OCI-LY1 (cell line): ENCODE data around the gene MTOR.

Source experiments
- H2AFZ ChIP-seq: fragments of 200-600 bp; sonication (generic), shearing (Covaris generic); 2 replicates; pipeline ENCODE4 v1.6.0; 2014; ENCODE audit warnings: antibody characterized with exemption, mild to moderate bottlenecking, low read length
- H3F3A ChIP-seq: fragments of 200-600 bp; sonication (generic), shearing (Covaris generic); 2 replicates; pipeline ENCODE4 v1.6.0; 2014; ENCODE audit warnings: mild to moderate bottlenecking, antibody characterized with exemption, low read length, moderate library complexity; ENCODE audit not compliant: insufficient read depth
- H3K27ac ChIP-seq: fragments of 200-600 bp; sonication (generic); 2 replicates; pipeline ENCODE4 v1.5.1; 2014; ENCODE audit warnings: low read length, mixed run types, mild to moderate bottlenecking, low read depth; ENCODE audit not compliant: poor library complexity, severe bottlenecking
- H3K27me3 ChIP-seq: fragments of 200-600 bp; sonication (generic); 2 replicates; pipeline ENCODE4 v1.6.0; 2014; ENCODE audit warnings: antibody characterized with exemption, mild to moderate bottlenecking, low read length, moderate library complexity; ENCODE audit not compliant: insufficient read depth
- H3K36me3 ChIP-seq: fragments of 200-600 bp; sonication (generic); 2 replicates; pipeline ENCODE4 v1.6.1; 2014; ENCODE audit warnings: mild to moderate bottlenecking, antibody characterized with exemption, low read length, moderate library complexity, mixed read lengths; ENCODE audit not compliant: insufficient read depth
- H3K4me1 ChIP-seq: fragments of 200-600 bp; sonication (generic); 2 replicates; pipeline ENCODE4 v1.5.1; 2014; ENCODE audit warnings: mild to moderate bottlenecking, low read length, moderate library complexity; ENCODE audit not compliant: insufficient read depth, severe bottlenecking
- H3K4me2 ChIP-seq: fragments of 200-600 bp; sonication (generic), shearing (Covaris generic); 2 replicates; pipeline ENCODE4 v1.6.1; 2014; ENCODE audit warnings: low read length
- H3K4me3 ChIP-seq: fragments of 200-600 bp; sonication (generic); 2 replicates; pipeline ENCODE4 v1.5.1; 2014; ENCODE audit warnings: low read length, low read depth, mild to moderate bottlenecking, mixed read lengths; ENCODE audit not compliant: poor library complexity, severe bottlenecking
- H3K79me2 ChIP-seq: fragments of 200-600 bp; shearing (Covaris generic); 2 replicates; pipeline ENCODE4 v1.6.1; 2016; ENCODE audit warnings: mixed run types, low read length, mixed read lengths; ENCODE audit not compliant: insufficient read depth
- H3K9ac ChIP-seq: fragments of 200-600 bp; sonication (generic), shearing (Covaris generic); 2 replicates; pipeline ENCODE4 v1.6.1; 2014; ENCODE audit warnings: mild to moderate bottlenecking, low read length, mixed read lengths
- H3K9me2 ChIP-seq: fragments of 200-600 bp; sonication (generic), shearing (Covaris generic); 2 replicates; pipeline ENCODE4 v1.6.1; 2014; ENCODE audit warnings: low read depth, mild to moderate bottlenecking, low read length, mixed read lengths
- H3K9me3 ChIP-seq: fragments of 200-600 bp; shearing (Covaris generic); 2 replicates; pipeline ENCODE4 v1.6.1; 2014; ENCODE audit warnings: low read length, mixed read lengths
- H4K20me1 ChIP-seq: fragments of 200-600 bp; sonication (generic), shearing (Covaris generic); 2 replicates; pipeline ENCODE4 v1.6.0; 2016; ENCODE audit warnings: mild to moderate bottlenecking, low read length; ENCODE audit not compliant: insufficient read depth
- EZH2 ChIP-seq: fragments of 200-600 bp; sonication (generic), shearing (Covaris generic); IDR thresholded peaks from 2 replicates; pipeline ENCODE4 v1.8.0; 2017; ENCODE audit warnings: borderline replicate concordance, mixed run types, mild to moderate bottlenecking, antibody characterized with exemption, low read length, moderate library complexity, mixed read lengths
- TF ChIP-seq, protein P1 (sequence below): fragments of 200-600 bp; sonication (generic), shearing (Covaris generic); IDR thresholded peaks from 2 replicates; pipeline ENCODE4 v1.5.1; 2017; ENCODE audit warnings: mild to moderate bottlenecking, antibody characterized with exemption, low read length, moderate library complexity, mixed read lengths

MTOR gene

GRCh38 chr1:11153184-11153583, 109.2 kb downstream of the MTOR start:
- no peak overlapping the region for H2AFZ ChIP-seq
- H3K9ac ChIP-seq = no peak overlapping the region
- no peaks in the 10 kb centered on the region for H3F3A ChIP-seq
- no peak overlapping the region for H3K27ac ChIP-seq
- TF ChIP-seq, protein P1, sequence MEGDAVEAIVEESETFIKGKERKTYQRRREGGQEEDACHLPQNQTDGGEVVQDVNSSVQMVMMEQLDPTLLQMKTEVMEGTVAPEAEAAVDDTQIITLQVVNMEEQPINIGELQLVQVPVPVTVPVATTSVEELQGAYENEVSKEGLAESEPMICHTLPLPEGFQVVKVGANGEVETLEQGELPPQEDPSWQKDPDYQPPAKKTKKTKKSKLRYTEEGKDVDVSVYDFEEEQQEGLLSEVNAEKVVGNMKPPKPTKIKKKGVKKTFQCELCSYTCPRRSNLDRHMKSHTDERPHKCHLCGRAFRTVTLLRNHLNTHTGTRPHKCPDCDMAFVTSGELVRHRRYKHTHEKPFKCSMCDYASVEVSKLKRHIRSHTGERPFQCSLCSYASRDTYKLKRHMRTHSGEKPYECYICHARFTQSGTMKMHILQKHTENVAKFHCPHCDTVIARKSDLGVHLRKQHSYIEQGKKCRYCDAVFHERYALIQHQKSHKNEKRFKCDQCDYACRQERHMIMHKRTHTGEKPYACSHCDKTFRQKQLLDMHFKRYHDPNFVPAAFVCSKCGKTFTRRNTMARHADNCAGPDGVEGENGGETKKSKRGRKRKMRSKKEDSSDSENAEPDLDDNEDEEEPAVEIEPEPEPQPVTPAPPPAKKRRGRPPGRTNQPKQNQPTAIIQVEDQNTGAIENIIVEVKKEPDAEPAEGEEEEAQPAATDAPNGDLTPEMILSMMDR = no peak
- no peak for TF ChIP-seq EZH2
- no peaks in the 10 kb centered on the region for H3K27me3 ChIP-seq
- H3K9me3 ChIP-seq = no peaks in the 10 kb centered on the region
- no peaks in the 10 kb centered on the region for H3K79me2 ChIP-seq
- no peaks in the 10 kb centered on the region for H4K20me1 ChIP-seq
- H3K4me3 ChIP-seq = no peak overlapping the region
- no peak overlapping the region for H3K4me2 ChIP-seq
- peaks cover 5% of the 10 kb centered on the region for H3K4me1 ChIP-seq
- H3K9me2 ChIP-seq = no peaks in the 10 kb centered on the region
- H3K36me3 ChIP-seq = peaks cover 71% of the 10 kb centered on the region

- no peaks in the 10 kb centered on the region for H3F3A ChIP-seq
- no peak overlapping the region for H3K9ac ChIP-seq
- no peaks in the 10 kb centered on the region for H3K79me2 ChIP-seq
- H3K36me3 ChIP-seq = peaks cover 73% of the 10 kb centered on the region
- H3K27me3 ChIP-seq = no peaks in the 10 kb centered on the region
- no peaks in the 10 kb centered on the region for H3K9me2 ChIP-seq
- no peaks in the 10 kb centered on the region for H4K20me1 ChIP-seq
- TF ChIP-seq, protein P1 = no peak
- no peak for TF ChIP-seq EZH2
- H3K9me3 ChIP-seq = no peaks in the 10 kb centered on the region
- no peak overlapping the region for H2AFZ ChIP-seq
- H3K27ac ChIP-seq = no peak overlapping the region
- H3K4me2 ChIP-seq = no peak overlapping the region
- peaks cover 1% of the 10 kb centered on the region for H3K4me1 ChIP-seq
- no peak overlapping the region for H3K4me3 ChIP-seq
Measured at GRCh38 chr1:11152755-11153154, 109.6 kb downstream of the MTOR start.

DNA sequence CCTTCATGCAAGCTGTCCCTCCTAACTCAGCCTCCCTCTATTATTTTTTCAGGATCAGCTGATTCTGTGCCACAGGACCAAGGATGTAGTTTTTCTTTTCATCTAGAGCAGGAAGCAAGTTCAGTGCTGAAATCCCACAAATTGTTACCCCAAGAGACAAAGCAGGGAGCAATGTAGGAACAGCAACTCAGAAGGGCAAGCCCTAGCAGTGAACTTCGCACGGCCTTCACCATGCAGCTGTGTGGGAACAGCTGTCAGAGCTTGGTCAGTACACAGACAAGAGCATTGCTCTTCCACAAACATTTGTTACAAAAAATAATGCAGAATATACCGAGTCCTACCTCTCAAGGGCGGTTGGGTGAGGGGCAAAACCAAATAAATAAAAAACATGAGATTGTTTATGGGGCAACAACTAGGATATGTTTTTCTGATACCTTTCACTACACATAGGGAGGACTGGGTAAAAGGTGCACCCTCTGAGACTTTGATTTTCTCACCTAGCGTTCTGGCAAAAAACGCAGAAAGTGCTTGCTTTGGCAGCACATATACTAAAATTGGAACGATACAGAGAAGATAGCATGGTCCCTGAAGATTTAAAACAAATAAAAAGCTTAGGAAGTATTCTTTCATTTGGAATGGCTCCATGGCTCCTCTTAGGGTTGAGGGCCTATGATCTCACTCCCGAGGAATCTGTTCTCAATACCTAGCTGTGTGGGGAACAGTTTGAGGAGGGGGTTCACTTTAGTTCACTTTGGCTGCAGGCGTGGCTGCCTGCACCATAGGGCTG, 110.3 kb downstream of the MTOR start:
- no peaks in the 10 kb centered on the region for H3K9me2 ChIP-seq
- H4K20me1 ChIP-seq = no peaks in the 10 kb centered on the region
- H3K4me3 ChIP-seq = no peak overlapping the region
- H3K4me1 ChIP-seq = no peaks in the 10 kb centered on the region
- no peaks in the 10 kb centered on the region for H3K27me3 ChIP-seq
- no peak overlapping the region for H2AFZ ChIP-seq
- no peak for TF ChIP-seq EZH2
- TF ChIP-seq, protein P1 = no peak
- H3K27ac ChIP-seq = no peak overlapping the region
- no peaks in the 10 kb centered on the region for H3F3A ChIP-seq
- H3K9ac ChIP-seq = no peak overlapping the region
- H3K36me3 ChIP-seq = peaks cover 74% of the 10 kb centered on the region
- no peaks in the 10 kb centered on the region for H3K9me3 ChIP-seq
- H3K79me2 ChIP-seq = no peaks in the 10 kb centered on the region
- H3K4me2 ChIP-seq = no peak overlapping the region
